ENCODE measurements around the gene PRDM16.

The PRDM16 gene

DNA sequence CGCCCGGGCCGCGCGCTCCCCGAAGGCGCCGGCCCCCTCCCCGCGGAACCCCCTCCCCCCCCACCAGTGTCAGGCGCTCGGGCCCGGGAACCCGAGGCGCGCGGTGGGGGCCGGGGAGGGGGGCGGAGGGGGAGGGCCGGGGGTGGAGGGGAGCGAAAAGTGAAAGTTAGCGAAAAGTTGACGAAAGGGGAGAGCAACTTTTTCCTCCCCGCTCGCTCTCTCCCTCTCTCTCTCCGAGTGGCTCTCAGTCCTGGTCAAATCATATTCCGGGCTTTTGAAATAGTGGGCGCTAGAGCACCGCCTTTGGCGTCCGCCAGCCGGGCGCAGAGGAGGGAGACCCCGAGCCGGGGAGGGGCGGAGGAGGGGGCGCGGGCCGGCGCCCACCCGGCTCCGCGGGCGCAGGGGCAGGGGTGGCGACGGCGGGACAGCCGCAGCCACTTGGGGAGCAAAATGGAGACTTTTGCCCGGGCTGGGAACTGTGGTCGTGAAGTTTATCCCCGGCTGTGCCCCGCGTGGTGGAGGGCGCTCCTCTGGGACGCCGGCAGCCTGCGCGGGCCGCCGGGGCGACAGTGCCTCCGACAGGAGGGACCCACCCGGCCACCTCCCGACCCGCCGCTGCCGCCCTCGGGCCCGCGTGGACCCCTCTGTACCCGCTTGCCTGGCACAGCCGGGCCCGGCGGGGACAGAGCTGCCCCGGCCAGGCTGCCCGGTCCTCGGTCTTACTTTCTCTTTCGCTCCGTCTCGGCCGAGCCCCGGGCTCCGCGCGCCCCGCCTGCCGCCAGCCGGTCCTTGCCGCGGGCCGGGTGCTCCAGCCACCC is 697 bp downstream of the PRDM16 start:
- Histone ChIP-seq H3K27ac (ENCODE audit: low read length) (no peak overlapping the region), H3K9me2 (replicated peaks; ENCODE audit: insufficient read depth, low read length) (no peaks in the 10 kb centered on the region), H3F3A (ENCODE audit: insufficient read depth, low read length) (no peaks in the 10 kb centered on the region), H4K20me1 (ENCODE audit: insufficient read depth, low read length) (no peaks in the 10 kb centered on the region), H3K27me3 (replicated peaks; ENCODE audit: insufficient read depth, low read length) (peaks cover 84% of the 10 kb centered on the region), H3K4me3 (ENCODE audit: low read length) (no peak overlapping the region), H2AFZ (ENCODE audit: low read length) (no peak overlapping the region), H3K36me3 (replicated peaks; ENCODE audit: insufficient read depth, low read length) (no peaks in the 10 kb centered on the region), H3K9ac (ENCODE audit: low read length) (no peak overlapping the region), H3K79me2 (ENCODE audit: low read length) (no peaks in the 10 kb centered on the region), H3K4me1 (ENCODE audit: low read length) (no peaks in the 10 kb centered on the region), H3K9me3 (replicated peaks; ENCODE audit: insufficient read depth, low read length) (no peaks in the 10 kb centered on the region), H3K4me2 (ENCODE audit: low read depth, low read length) (no peak overlapping the region)
- no peak for DNase-seq
- TF ChIP-seq CTCF (IDR thresholded peaks at IDR 0.05; ENCODE audit: low read length) (no peak), EZH2 (optimal IDR thresholded peaks at IDR 0.05; ENCODE audit: low read depth, low read length) (no peak), EZH2phosphoT487 (IDR thresholded peaks at IDR 0.05; ENCODE audit: low read length) (no peak)

DNA sequence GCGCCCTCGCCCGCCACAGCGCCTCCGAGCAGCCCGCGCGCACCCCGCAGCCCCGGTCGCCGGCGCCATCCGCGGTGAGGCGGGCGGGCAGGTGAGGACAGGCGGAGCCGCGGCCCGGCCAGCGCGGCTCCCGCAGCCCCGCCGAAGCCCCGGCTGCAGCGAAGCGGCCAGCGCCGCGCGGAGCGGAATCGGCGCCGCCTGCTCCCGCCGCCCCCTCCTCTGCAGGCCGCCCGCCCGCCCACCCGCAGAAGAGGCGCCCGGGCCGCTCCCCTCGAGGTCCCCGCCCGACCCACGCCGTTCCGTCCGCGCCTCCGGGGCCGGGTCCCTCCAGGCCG is 1.3 kb downstream of the PRDM16 start:
- no peaks in the 10 kb centered on the region for H4K20me1 ChIP-seq (ENCODE audit: insufficient read depth, low read length)
- TF ChIP-seq EZH2phosphoT487 (IDR thresholded peaks at IDR 0.05; ENCODE audit: low read length) (no peak), CTCF (IDR thresholded peaks at IDR 0.05; ENCODE audit: low read length) (no peak), EZH2 (optimal IDR thresholded peaks at IDR 0.05; ENCODE audit: low read depth, low read length) (no peak)
- H3K27me3 ChIP-seq (replicated peaks; ENCODE audit: insufficient read depth, low read length), result peaks cover 84% of the 10 kb centered on the region
- no peaks in the 10 kb centered on the region for H3F3A ChIP-seq (ENCODE audit: insufficient read depth, low read length)
- H3K4me3 ChIP-seq (ENCODE audit: low read length), result no peak overlapping the region
- H3K27ac ChIP-seq (ENCODE audit: low read length), result no peak overlapping the region
- H3K9ac ChIP-seq (ENCODE audit: low read length), result no peak overlapping the region
- no peaks in the 10 kb centered on the region for H3K4me1 ChIP-seq (ENCODE audit: low read length)
- H3K9me3 ChIP-seq (replicated peaks; ENCODE audit: insufficient read depth, low read length), result no peaks in the 10 kb centered on the region
- no peak overlapping the region for H3K4me2 ChIP-seq (ENCODE audit: low read depth, low read length)
- no peak for DNase-seq
- H3K79me2 ChIP-seq (ENCODE audit: low read length), result no peaks in the 10 kb centered on the region
- H3K9me2 ChIP-seq (replicated peaks; ENCODE audit: insufficient read depth, low read length), result no peaks in the 10 kb centered on the region
- no peaks in the 10 kb centered on the region for H3K36me3 ChIP-seq (replicated peaks; ENCODE audit: insufficient read depth, low read length)
- H2AFZ ChIP-seq (ENCODE audit: low read length), result no peak overlapping the region

DNA sequence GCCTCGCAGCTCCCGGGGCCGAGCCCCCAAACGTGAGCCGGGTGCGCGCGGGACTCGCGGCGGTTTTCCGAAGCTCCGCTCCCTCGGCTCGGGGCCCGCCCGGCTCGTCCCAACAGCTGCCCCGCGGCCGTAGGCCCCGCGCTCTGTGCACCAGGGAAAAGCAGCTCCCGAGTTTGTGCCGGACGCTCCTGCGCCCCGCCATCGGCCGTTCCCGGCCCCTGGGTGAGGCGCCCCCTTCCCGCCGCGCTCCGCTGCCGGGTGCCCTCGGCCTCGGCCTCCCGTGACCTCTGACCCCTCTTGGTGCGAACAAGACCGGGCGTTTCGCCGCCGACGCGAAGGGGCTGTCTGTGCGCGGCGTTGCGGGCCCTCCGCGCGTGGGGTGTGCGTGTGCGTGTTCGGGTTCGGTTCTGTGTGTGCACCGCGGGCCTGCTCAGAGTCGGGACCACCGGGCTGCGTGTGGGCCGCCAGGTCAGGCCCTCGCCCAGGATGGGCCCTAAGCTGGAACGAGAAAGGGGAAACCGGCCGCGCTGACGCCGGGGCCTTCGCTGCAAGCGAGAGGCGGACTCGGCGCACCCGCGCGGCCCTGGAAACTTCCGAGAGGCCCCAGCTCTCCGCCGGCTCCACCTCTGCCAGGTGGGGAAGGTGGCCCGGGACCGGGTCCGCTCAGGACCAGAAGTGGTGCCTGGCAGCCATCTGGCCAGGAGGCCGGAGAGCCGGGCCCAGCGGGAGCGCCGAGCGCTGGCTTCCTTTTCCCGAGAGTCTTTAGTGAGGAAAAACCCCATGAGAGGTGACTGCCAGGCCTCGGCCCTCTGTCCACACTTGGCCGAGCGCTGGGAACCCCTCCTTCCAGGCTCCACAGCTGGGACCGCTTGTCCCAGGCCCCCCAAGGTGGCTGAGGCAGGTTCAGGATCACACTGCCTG is 1.9 kb downstream of the PRDM16 start:
- no peak for TF ChIP-seq CTCF (IDR thresholded peaks at IDR 0.05; ENCODE audit: low read length)
- H3K4me3 ChIP-seq (ENCODE audit: low read length), result no peak overlapping the region
- no peaks in the 10 kb centered on the region for H3K4me1 ChIP-seq (ENCODE audit: low read length)
- H3K4me2 ChIP-seq (ENCODE audit: low read depth, low read length), result no peak overlapping the region
- H3K27me3 ChIP-seq (replicated peaks; ENCODE audit: insufficient read depth, low read length), result peaks cover 84% of the 10 kb centered on the region
- no peaks in the 10 kb centered on the region for H3K9me3 ChIP-seq (replicated peaks; ENCODE audit: insufficient read depth, low read length)
- H3K79me2 ChIP-seq (ENCODE audit: low read length), result no peaks in the 10 kb centered on the region
- no peak for DNase-seq
- H3K9me2 ChIP-seq (replicated peaks; ENCODE audit: insufficient read depth, low read length), result no peaks in the 10 kb centered on the region
- no peaks in the 10 kb centered on the region for H4K20me1 ChIP-seq (ENCODE audit: insufficient read depth, low read length)
- H3K9ac ChIP-seq (ENCODE audit: low read length), result no peak overlapping the region
- no peak overlapping the region for H3K27ac ChIP-seq (ENCODE audit: low read length)
- no peak overlapping the region for H2AFZ ChIP-seq (ENCODE audit: low read length)
- no peaks in the 10 kb centered on the region for H3F3A ChIP-seq (ENCODE audit: insufficient read depth, low read length)
- H3K36me3 ChIP-seq (replicated peaks; ENCODE audit: insufficient read depth, low read length), result no peaks in the 10 kb centered on the region
